PC-3 (cell line): ENCODE measurements around the gene AMD1. TPM values are rescaled to one million over a fixed set of nuclear protein-coding genes. Genes with fewer than 3 reads are reported as not detected.

Experiments
- ATAC-seq: fragments of 200-7000 bp; cut with Tn5 transposase; 2 replicates; pipeline ENCODE4 v1.9.1; 2020; ENCODE audit warnings: mild to moderate bottlenecking, moderate library complexity
- BruUV-seq: library from RNA; stranded (reverse); fragments of 400-500 nt; replicated peaks from 2 replicates; lab custom pipeline; 2021; lab: Mats Ljungman, UMichigan
- CTCF ChIA-PET: fragments of 300-600 bp; sonication (Branson Sonifier 250); formaldehyde crosslinking; loops from one replicate; lab custom pipeline; 2022; ENCODE audit warnings: antibody characterized with exemption; lab: Charles Lee
- POLR2A ChIA-PET: fragments of 300-600 bp; sonication (Branson Sonifier 250); formaldehyde crosslinking; loops from one replicate; lab custom pipeline; 2022; ENCODE audit warnings: antibody characterized with exemption; ENCODE audit not compliant: unreplicated experiment; lab: Charles Lee
- DNase-seq: peaks from one replicate; pipeline ENCODE4 v3.0.0-alpha.2; 2015
- H2AFZ ChIP-seq: fragments of 300-600 bp; sonication (generic); 2 replicates; pipeline ENCODE4 v1.6.0; 2016; ENCODE audit warnings: antibody characterized with exemption, low read length
- H3F3A ChIP-seq: fragments of 300-600 bp; sonication (generic); one replicate; pipeline ENCODE4 v1.6.0; 2017; ENCODE audit warnings: antibody characterized with exemption, low read length, control low read depth, mild to moderate bottlenecking; ENCODE audit not compliant: unreplicated experiment
- H3K27ac ChIP-seq: fragments of 300-600 bp; sonication (generic); 2 replicates; pipeline ENCODE4 v1.5.1; 2016; ENCODE audit warnings: mild to moderate bottlenecking, low read length
- H3K27me3 ChIP-seq: fragments of 300-600 bp; sonication (generic); 2 replicates; pipeline ENCODE4 v1.6.1; 2016; ENCODE audit warnings: low read length, mixed read lengths
- H3K36me3 ChIP-seq: fragments of 300-600 bp; sonication (generic); 2 replicates; pipeline ENCODE4 v1.6.1; 2016; ENCODE audit warnings: low read depth, mixed run types, low read length, mixed read lengths
- H3K4me1 ChIP-seq: fragments of 300-600 bp; sonication (generic); 2 replicates; pipeline ENCODE4 v1.5.1; 2016; ENCODE audit warnings: low read length; ENCODE audit not compliant: insufficient read depth
- H3K4me2 ChIP-seq: fragments of 300-600 bp; sonication (generic); 2 replicates; pipeline ENCODE4 v1.6.0; 2016; ENCODE audit warnings: low read length
- H3K4me3 ChIP-seq: fragments of 300-600 bp; sonication (generic); 2 replicates; pipeline ENCODE4 v1.5.1; 2016; ENCODE audit warnings: mild to moderate bottlenecking, low read length, mixed read lengths
- H3K79me2 ChIP-seq: fragments of 300-600 bp; sonication (generic); 2 replicates; pipeline ENCODE4 v1.6.1; 2017; ENCODE audit warnings: low read length, mixed read lengths
- H3K9ac ChIP-seq: fragments of 300-600 bp; sonication (generic); 2 replicates; pipeline ENCODE4 v1.6.0; 2016; ENCODE audit warnings: mild to moderate bottlenecking, low read length
- H3K9me2 ChIP-seq: fragments of 300-600 bp; sonication (generic); replicated peaks from 2 replicates; pipeline ENCODE4 v1.6.1; 2016; ENCODE audit warnings: mixed run types, low read length, mixed read lengths
- H3K9me3 ChIP-seq: fragments of 300-600 bp; sonication (generic); 2 replicates; pipeline ENCODE4 v1.6.1; 2016; ENCODE audit warnings: low read length, mixed read lengths
- H4K20me1 ChIP-seq: fragments of 300-600 bp; sonication (generic); 2 replicates; pipeline ENCODE4 v1.6.1; 2016; ENCODE audit warnings: low read length, mixed read lengths
- EZH2 ChIP-seq: fragments of 300-600 bp; sonication (generic); IDR thresholded peaks from one replicate; pipeline ENCODE4 v1.6.1; 2017; ENCODE audit warnings: antibody characterized with exemption, mild to moderate bottlenecking, low read length; ENCODE audit not compliant: unreplicated experiment
- EZH2phosphoT487 ChIP-seq: fragments of 300-600 bp; sonication (generic); IDR thresholded peaks from 2 replicates; pipeline ENCODE4 v1.6.1; 2018; ENCODE audit warnings: mild to moderate bottlenecking, antibody characterized with exemption, low read length, borderline replicate concordance
- intact Hi-C: fragments of 100-400 bp; cut with micrococcal nuclease; formaldehyde crosslinking; loops from 2 replicates; pipeline ENCODE4 v1.9.0; 2023
- total RNA-seq: library from RNA; depleted of rRNA; stranded (reverse); fragments of >200 nt; gene quantifications from 2 replicates; pipeline ENCODE4 v1.2.3, GENCODE V29; 2014
- TF ChIP-seq, protein P1 (sequence below): fragments of 300-600 bp; sonication (generic); conservative IDR thresholded peaks from 2 replicates; pipeline ENCODE4 v1.5.1; 2017; ENCODE audit warnings: antibody characterized with exemption, low read depth, mild to moderate bottlenecking, low read length

AMD1 gene
- total RNA-seq, 1 experiment from 2014 or later = 72.5 TPM

- no peak for TF ChIP-seq EZH2
- TF ChIP-seq, protein P1, sequence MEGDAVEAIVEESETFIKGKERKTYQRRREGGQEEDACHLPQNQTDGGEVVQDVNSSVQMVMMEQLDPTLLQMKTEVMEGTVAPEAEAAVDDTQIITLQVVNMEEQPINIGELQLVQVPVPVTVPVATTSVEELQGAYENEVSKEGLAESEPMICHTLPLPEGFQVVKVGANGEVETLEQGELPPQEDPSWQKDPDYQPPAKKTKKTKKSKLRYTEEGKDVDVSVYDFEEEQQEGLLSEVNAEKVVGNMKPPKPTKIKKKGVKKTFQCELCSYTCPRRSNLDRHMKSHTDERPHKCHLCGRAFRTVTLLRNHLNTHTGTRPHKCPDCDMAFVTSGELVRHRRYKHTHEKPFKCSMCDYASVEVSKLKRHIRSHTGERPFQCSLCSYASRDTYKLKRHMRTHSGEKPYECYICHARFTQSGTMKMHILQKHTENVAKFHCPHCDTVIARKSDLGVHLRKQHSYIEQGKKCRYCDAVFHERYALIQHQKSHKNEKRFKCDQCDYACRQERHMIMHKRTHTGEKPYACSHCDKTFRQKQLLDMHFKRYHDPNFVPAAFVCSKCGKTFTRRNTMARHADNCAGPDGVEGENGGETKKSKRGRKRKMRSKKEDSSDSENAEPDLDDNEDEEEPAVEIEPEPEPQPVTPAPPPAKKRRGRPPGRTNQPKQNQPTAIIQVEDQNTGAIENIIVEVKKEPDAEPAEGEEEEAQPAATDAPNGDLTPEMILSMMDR = no peak
- no peak overlapping the region for H3K9ac ChIP-seq
- no peak overlapping the region for H3K4me2 ChIP-seq
- H3K79me2 ChIP-seq = no peaks in the 10 kb centered on the region
- DNase-seq (no peak), ATAC-seq (no peak)
- no peaks in the 10 kb centered on the region for H3F3A ChIP-seq
- H3K9me3 ChIP-seq = no peaks in the 10 kb centered on the region
- CTCF ChIA-PET = no interaction called here
- H3K36me3 ChIP-seq = no peaks in the 10 kb centered on the region
- intact Hi-C loops = no loop called here
- BruUV-seq = no TSS peak
- no peaks in the 10 kb centered on the region for H3K27me3 ChIP-seq
- H2AFZ ChIP-seq = no peak overlapping the region
- no peak overlapping the region for H3K4me3 ChIP-seq
- H3K4me1 ChIP-seq = no peaks in the 10 kb centered on the region
- no peaks in the 10 kb centered on the region for H4K20me1 ChIP-seq
- H3K9me2 ChIP-seq = no peaks in the 10 kb centered on the region
- POLR2A ChIA-PET = no interaction called here
- H3K27ac ChIP-seq = no peak overlapping the region
Measured at GRCh38 chr6:110841266-110841665, 33.3 kb upstream of the AMD1 start.

DNA sequence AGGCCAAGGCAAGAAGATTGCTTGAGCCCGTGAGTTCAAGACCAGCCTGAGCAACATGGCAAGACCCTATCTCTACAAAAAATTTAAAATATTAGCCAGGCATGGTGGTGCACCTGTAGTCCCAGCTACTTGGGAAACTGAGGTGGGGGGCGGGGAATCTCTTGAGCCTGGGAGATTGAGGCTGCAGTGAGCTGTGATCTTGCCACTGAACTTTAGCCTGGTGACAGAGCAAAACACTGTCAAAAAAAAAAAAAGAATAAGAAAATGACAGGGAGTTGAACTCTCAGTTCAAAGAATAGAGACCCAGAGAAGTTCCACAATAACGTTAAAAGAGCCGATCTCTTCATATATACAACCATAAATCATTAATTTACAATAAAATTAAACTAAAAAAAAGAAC lies 24.8 kb upstream of the AMD1 start:
- Histone ChIP-seq H3K79me2 (no peaks in the 10 kb centered on the region), H3K4me1 (no peaks in the 10 kb centered on the region), H3K36me3 (no peaks in the 10 kb centered on the region), H3K27ac (no peak overlapping the region), H3K9ac (no peak overlapping the region), H3K9me3 (no peaks in the 10 kb centered on the region), H3K27me3 (no peaks in the 10 kb centered on the region), H3K9me2 (no peaks in the 10 kb centered on the region), H4K20me1 (no peaks in the 10 kb centered on the region), H3F3A (no peaks in the 10 kb centered on the region), H3K4me3 (no peak overlapping the region), H2AFZ (no peak overlapping the region), H3K4me2 (no peak overlapping the region)
- no TSS peak for BruUV-seq
- TF ChIP-seq EZH2 (no peak), EZH2phosphoT487 (no peak)
- TF ChIP-seq, protein P1 = no peak
- ChIA-PET CTCF (no interaction called here), POLR2A (no interaction called here)
- ATAC-seq = no peak
- intact Hi-C loops = no loop called here
- DNase-seq = no peak

- TF ChIP-seq, protein P1 = no peak
- no peak for TF ChIP-seq EZH2phosphoT487
- no peak for TF ChIP-seq EZH2
- ChIA-PET POLR2A (no interaction called here), CTCF (no interaction called here)
- no peaks in the 10 kb centered on the region for H3K4me1 ChIP-seq
- no peak overlapping the region for H3K4me3 ChIP-seq
- no peaks in the 10 kb centered on the region for H3F3A ChIP-seq
- intact Hi-C loops = no loop called here
- H4K20me1 ChIP-seq = no peaks in the 10 kb centered on the region
- no peak overlapping the region for H3K27ac ChIP-seq
- no peaks in the 10 kb centered on the region for H3K9me3 ChIP-seq
- DNase-seq (no peak), ATAC-seq (no peak)
- no peaks in the 10 kb centered on the region for H3K27me3 ChIP-seq
- no peak overlapping the region for H2AFZ ChIP-seq
- H3K4me2 ChIP-seq = no peak overlapping the region
- BruUV-seq = no TSS peak
- no peaks in the 10 kb centered on the region for H3K36me3 ChIP-seq
- H3K9ac ChIP-seq = no peak overlapping the region
- H3K9me2 ChIP-seq = no peaks in the 10 kb centered on the region
- H3K79me2 ChIP-seq = no peaks in the 10 kb centered on the region
Measured at GRCh38 chr6:110852773-110853172, 21.8 kb upstream of the AMD1 start.
